ENCODE data around the gene TRPM3.

TRPM3 gene

GRCh38 chr9:70761139-70761670 is 360.2 kb downstream of the TRPM3 start:
- TF ChIP-seq CTCF (IDR thresholded peaks at IDR 0.05; ENCODE audit: low read depth, low read length, missing control alignments) = no peak
- H3K4me3 ChIP-seq (ENCODE audit: low read depth, low read length) = no peak overlapping the region
- DNase-seq (ENCODE audit: low read depth) = no peak
- in situ Hi-C loops (cut with HindIII; ENCODE audit: low sequenced_read_pairs) = no loop called here

GRCh38 chr9:70760228-70760627 is 361.2 kb downstream of the TRPM3 start:
- DNase-seq (ENCODE audit: low read depth) = no peak
- H3K4me3 ChIP-seq (ENCODE audit: low read depth, low read length) = no peak overlapping the region
- no peak for TF ChIP-seq CTCF (IDR thresholded peaks at IDR 0.05; ENCODE audit: low read depth, low read length, missing control alignments)
- in situ Hi-C loops (cut with HindIII; ENCODE audit: low sequenced_read_pairs) = no loop called here

GRCh38 chr9:70753311-70753710 is 368.1 kb downstream of the TRPM3 start:
- DNase-seq (ENCODE audit: low read depth) = no peak
- no peak for TF ChIP-seq CTCF (IDR thresholded peaks at IDR 0.05; ENCODE audit: low read depth, low read length, missing control alignments)
- in situ Hi-C loops (cut with HindIII; ENCODE audit: low sequenced_read_pairs) = no loop called here
- no peak overlapping the region for H3K4me3 ChIP-seq (ENCODE audit: low read depth, low read length)

GRCh38 chr9:70749066-70749465 is 372.4 kb downstream of the TRPM3 start:
- no peak for DNase-seq (ENCODE audit: low read depth)
- in situ Hi-C loops (cut with HindIII; ENCODE audit: low sequenced_read_pairs) = no loop called here
- no peak overlapping the region for H3K4me3 ChIP-seq (ENCODE audit: low read depth, low read length)
- no peak for TF ChIP-seq CTCF (IDR thresholded peaks at IDR 0.05; ENCODE audit: low read depth, low read length, missing control alignments)

GRCh38 chr9:70747261-70747718 is 374.1 kb downstream of the TRPM3 start:
- in situ Hi-C loops (cut with HindIII; ENCODE audit: low sequenced_read_pairs) = no loop called here
- DNase-seq (ENCODE audit: low read depth) = no peak
- no peak for TF ChIP-seq CTCF (IDR thresholded peaks at IDR 0.05; ENCODE audit: low read depth, low read length, missing control alignments)
- H3K4me3 ChIP-seq (ENCODE audit: low read depth, low read length) = no peak overlapping the region

- no peak for TF ChIP-seq CTCF (IDR thresholded peaks at IDR 0.05; ENCODE audit: low read depth, low read length, missing control alignments)
- no peak for DNase-seq (ENCODE audit: low read depth)
- in situ Hi-C loops (cut with HindIII; ENCODE audit: low sequenced_read_pairs) = no loop called here
- H3K4me3 ChIP-seq (ENCODE audit: low read depth, low read length) = no peak overlapping the region
These were observed 374.7 kb downstream of the TRPM3 start for GRCh38 chr9:70746760-70747159.
